Tibial nerve (tissue), 4 donors: ENCODE data around the gene SUPT3H.

Experiments
- CTCF ChIP-seq, 5 experiments: fragments of 200-600 bp in 3 of 5; fragments of 450-650 bp in 2 of 5; sonication (generic) in 3 of 5; IDR thresholded peaks; one replicate each; pipeline ENCODE4 v1.5.1; 2016 to 2019; ENCODE audit warnings: antibody characterized with exemption in 5 of 5, mild to moderate bottlenecking in 3 of 5, moderate library complexity in 2 of 5
- EP300 ChIP-seq, 2 donors: sonication (generic); formaldehyde crosslinking; IDR thresholded peaks; one replicate each; pipeline ENCODE4 v1.6.1; 2017; ENCODE audit warnings: antibody characterized with exemption in 2 of 2, mild to moderate bottlenecking in 1 of 2
- POLR2A ChIP-seq, 2 donors: fragments of 450-650 bp; IDR thresholded peaks; one replicate each; pipeline ENCODE4 v1.6.1; 2017; ENCODE audit warnings: antibody characterized with exemption in 2 of 2, mild to moderate bottlenecking in 2 of 2, moderate library complexity in 2 of 2

DNA sequence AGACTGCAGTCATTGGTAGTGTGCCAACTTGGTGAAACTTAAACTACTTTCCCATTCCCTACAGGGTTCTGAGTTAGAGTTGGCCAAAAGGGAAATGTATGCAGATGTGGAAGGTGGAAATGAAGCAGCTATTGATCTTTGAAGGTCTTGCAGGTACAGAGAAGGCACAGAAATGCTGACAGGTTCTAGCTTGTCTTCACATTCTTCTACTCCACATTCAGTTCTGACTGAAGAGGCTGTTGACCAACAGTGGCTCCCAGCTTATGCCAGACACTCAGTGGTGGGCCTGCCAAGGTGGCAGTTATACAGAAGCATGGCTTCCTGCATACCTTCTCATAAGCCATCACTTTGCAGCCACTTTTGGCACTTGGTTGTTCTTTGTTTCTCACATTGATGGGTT, 566.3 kb downstream of the SUPT3H start:
- TF ChIP-seq CTCF (IDR thresholded peaks at IDR 0.05) (no peak), POLR2A (IDR thresholded peaks at IDR 0.05) (no peak), EP300 (IDR thresholded peaks at IDR 0.05) (no peak)
